Neuronal stem cell (in vitro differentiated cells): ENCODE data around the gene MAP3K19.
"Not testable (repeated sequence)": the region's sequence is repeated elsewhere in the genome, so short reads cannot be mapped to it uniquely, and the experiment has no call there.

Experiments used
- DNase-seq: peaks from one replicate; pipeline ENCODE4 v3.0.0-alpha.2; 2013; ENCODE audit warnings: low spot score
- H2AFZ ChIP-seq: one replicate; pipeline ENCODE4 v1.6.1; 2013; ENCODE audit warnings: mild to moderate bottlenecking, low read length, inconsistent platforms
- H2AK5ac ChIP-seq: 2 replicates; pipeline ENCODE4 v1.6.1; 2013; ENCODE audit warnings: low read depth, mild to moderate bottlenecking, inconsistent platforms, low read length, moderate library complexity, mixed read lengths
- H2BK120ac ChIP-seq: 2 replicates; pipeline ENCODE4 v1.6.1; 2013; ENCODE audit warnings: low read depth, mild to moderate bottlenecking, inconsistent platforms, low read length, moderate library complexity, mixed read lengths
- H2BK12ac ChIP-seq: one replicate; pipeline ENCODE4 v1.6.1; 2013; ENCODE audit warnings: low read length, inconsistent platforms
- H2BK15ac ChIP-seq: 2 replicates; pipeline ENCODE4 v1.6.1; 2013; ENCODE audit warnings: mild to moderate bottlenecking, low read length, inconsistent platforms, mixed read lengths
- H2BK5ac ChIP-seq: one replicate; pipeline ENCODE4 v1.6.1; 2013; ENCODE audit warnings: inconsistent platforms, mild to moderate bottlenecking, low read length, moderate library complexity
- H3K14ac ChIP-seq: one replicate; pipeline ENCODE4 v1.6.1; 2013; ENCODE audit warnings: low read length, inconsistent platforms
- H3K18ac ChIP-seq: 2 replicates; pipeline ENCODE4 v1.6.1; 2013; ENCODE audit warnings: low read length, inconsistent platforms
- H3K23ac ChIP-seq: 2 replicates; pipeline ENCODE4 v1.6.1; 2013; ENCODE audit warnings: low read depth, mild to moderate bottlenecking, mixed read lengths, low read length, inconsistent platforms; ENCODE audit not compliant: poor library complexity
- H3K27ac ChIP-seq: replicated peaks from 3 replicates; pipeline ENCODE4 v1.5.1; 2013; ENCODE audit warnings: low read length, inconsistent platforms
- H3K27me3 ChIP-seq, 3 experiments: 2 replicates each; pipeline ENCODE4 v1.6.1; 2013; ENCODE audit warnings: low read length in 3 of 3, mild to moderate bottlenecking in 2 of 3, inconsistent platforms in 1 of 3, low read depth in 1 of 3, mixed read lengths in 1 of 3, moderate library complexity in 1 of 3; ENCODE audit not compliant: control insufficient read depth in 3 of 3, insufficient read depth in 3 of 3
- H3K36me3 ChIP-seq, 2 donors: replicated peaks in 1 of 2; 2 replicates each; pipeline ENCODE4 v1.6.1; 2013; ENCODE audit warnings: low read length in 2 of 2; ENCODE audit not compliant: control insufficient read depth in 2 of 2, insufficient read depth in 2 of 2
- H3K4ac ChIP-seq: 2 replicates; pipeline ENCODE4 v1.6.1; 2013; ENCODE audit warnings: inconsistent platforms, mild to moderate bottlenecking, low read length, moderate library complexity
- H3K4me1 ChIP-seq, 2 donors: 1 replicate in 1 of 2; 2 replicates in 1 of 2; pipeline ENCODE4 v1.6.1; 2013; ENCODE audit warnings: low read length in 2 of 2, low read depth in 1 of 2; ENCODE audit not compliant: control insufficient read depth in 2 of 2, insufficient read depth in 1 of 2
- H3K4me2 ChIP-seq: one replicate; pipeline ENCODE4 v1.6.1; 2013; ENCODE audit warnings: mild to moderate bottlenecking, low read length, inconsistent platforms; ENCODE audit not compliant: insufficient read depth, poor library complexity, severe bottlenecking
- H3K4me3 ChIP-seq, 2 donors: 2 replicates each; pipeline ENCODE4 v1.5.1; 2013; ENCODE audit warnings: low read length in 2 of 2, mild to moderate bottlenecking in 2 of 2, inconsistent platforms in 1 of 2, moderate library complexity in 1 of 2
- H3K79me1 ChIP-seq: one replicate; pipeline ENCODE4 v1.6.1; 2013; ENCODE audit warnings: low read depth, mild to moderate bottlenecking, inconsistent platforms, low read length, moderate library complexity
- H3K9ac ChIP-seq: one replicate; pipeline ENCODE4 v1.6.1; 2013; ENCODE audit warnings: mild to moderate bottlenecking, low read depth, low read length, inconsistent platforms; ENCODE audit not compliant: poor library complexity
- H3K9me3 ChIP-seq, 2 donors: replicated peaks in 1 of 2; 2 replicates each; pipeline versions ENCODE3 to v1.6.1; 2013; ENCODE audit warnings: low read length in 2 of 2, mild to moderate bottlenecking in 2 of 2, inconsistent platforms in 1 of 2, low read depth in 1 of 2, mixed read lengths in 1 of 2, moderate library complexity in 1 of 2; ENCODE audit not compliant: control insufficient read depth in 2 of 2, insufficient read depth in 1 of 2
- H4K8ac ChIP-seq: one replicate; pipeline ENCODE4 v1.6.1; 2013; ENCODE audit warnings: low read depth, mild to moderate bottlenecking, inconsistent platforms, low read length, moderate library complexity
- H4K91ac ChIP-seq: one replicate; pipeline ENCODE4 v1.6.1; 2013; ENCODE audit warnings: low read length, low read depth, mild to moderate bottlenecking, inconsistent platforms; ENCODE audit not compliant: poor library complexity
- WGBS, 2 donors: extraction: QIAGEN DNeasy Blood & Tissue Kit; methylation state at CpG; one replicate each; pipeline ENCODE4 v1.1.7; 2013; ENCODE audit warnings: missing lambda C conversion rate in 2 of 2, mixed read lengths in 1 of 2; ENCODE audit not compliant: insufficient read length in 2 of 2, insufficient replicate concordance in 1 of 2; ENCODE audit errors: extremely low coverage in 2 of 2; 5-methylcytosine and 5-hydroxymethylcytosine counted together

MAP3K19 gene

DNA sequence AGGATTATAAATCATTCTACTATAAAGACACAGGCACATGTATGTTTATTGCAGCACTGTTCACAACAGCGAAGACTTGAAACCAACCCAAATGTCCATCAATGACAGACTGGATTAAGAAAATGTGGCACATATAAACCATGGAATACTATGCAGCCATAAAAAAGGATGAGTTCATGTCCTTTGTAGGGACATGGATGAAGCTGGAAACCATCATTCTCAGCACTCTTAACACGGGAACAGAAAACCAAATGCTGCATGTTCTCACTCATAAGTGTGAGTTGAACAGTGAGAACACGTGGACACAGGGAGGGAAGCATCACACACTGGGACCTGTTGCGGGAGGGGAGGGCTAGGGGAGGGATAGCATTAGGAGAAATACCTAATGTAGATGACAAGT, 42.4 kb upstream of the MAP3K19 start:
- not testable (repeated sequence) for H2AFZ ChIP-seq, H4K91ac ChIP-seq, H2BK120ac ChIP-seq, H3K79me1 ChIP-seq, H3K23ac ChIP-seq, H4K8ac ChIP-seq, H3K4ac ChIP-seq, H2BK12ac ChIP-seq, H2BK15ac ChIP-seq, H2AK5ac ChIP-seq, H3K4me1 ChIP-seq, H3K4me2 ChIP-seq, H2BK5ac ChIP-seq, H3K4me3 ChIP-seq, H3K14ac ChIP-seq, H3K27ac ChIP-seq, H3K27me3 ChIP-seq, H3K18ac ChIP-seq, DNase-seq
- H3K36me3 ChIP-seq, result peaks cover 3 to 19% of the 10 kb centered on the region in 2 donors
- no CpG with 5 or more reads among the region's 4 CpGs for whole genome bisulfite sequencing, 2 donors
- H3K9ac ChIP-seq, result peak overlapping the region; percentile 57
- H3K9me3 ChIP-seq, result peaks cover 0 to 17% of the 10 kb centered on the region in 2 donors

DNA sequence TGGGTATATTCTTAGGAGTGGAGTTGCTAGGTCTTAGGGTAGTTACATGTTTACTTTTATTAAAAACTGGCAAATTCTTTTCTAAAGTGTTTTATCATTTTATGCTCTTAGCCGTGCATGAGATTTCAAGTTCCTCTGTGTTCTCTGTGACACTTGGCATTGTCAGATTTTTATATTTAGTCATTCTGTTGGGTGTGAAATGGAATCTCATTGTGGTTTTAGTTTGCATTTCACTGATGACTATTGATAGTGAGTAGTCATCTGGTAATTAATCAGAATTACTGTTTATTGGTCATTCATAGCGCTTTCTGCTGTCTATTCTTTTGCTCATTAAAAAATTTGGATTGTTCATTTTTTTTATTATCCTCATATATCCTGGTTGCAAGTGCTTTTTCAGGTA, 39.0 kb upstream of the MAP3K19 start:
- no peak overlapping the region for H2AK5ac ChIP-seq
- H3K27ac ChIP-seq, result no peak overlapping the region
- no peak for DNase-seq
- H3K36me3 ChIP-seq, result peaks cover 0 to 8% of the 10 kb centered on the region in 2 donors
- no CpG with 5 or more reads among the region's 2 CpGs for WGBS, 2 donors
- H4K91ac ChIP-seq, result no peak overlapping the region
- no peaks in the 10 kb centered on the region for H3K27me3 ChIP-seq
- peaks cover 0 to 23% of the 10 kb centered on the region in 2 donors for H3K9me3 ChIP-seq
- no peak overlapping the region for H2AFZ ChIP-seq
- H3K4me1 ChIP-seq, result no peaks in the 10 kb centered on the region
- no peak overlapping the region for H3K9ac ChIP-seq
- no peak overlapping the region for H3K23ac ChIP-seq
- no peak overlapping the region for H3K18ac ChIP-seq
- H3K79me1 ChIP-seq, result no peaks in the 10 kb centered on the region
- H2BK5ac ChIP-seq, result no peak overlapping the region
- no peak overlapping the region for H2BK12ac ChIP-seq
- H2BK120ac ChIP-seq, result no peak overlapping the region
- no peak overlapping the region for H3K4me3 ChIP-seq
- H3K4ac ChIP-seq, result no peak overlapping the region
- H4K8ac ChIP-seq, result no peak overlapping the region
- H3K4me2 ChIP-seq, result no peak overlapping the region
- no peak overlapping the region for H2BK15ac ChIP-seq
- no peak overlapping the region for H3K14ac ChIP-seq

DNA sequence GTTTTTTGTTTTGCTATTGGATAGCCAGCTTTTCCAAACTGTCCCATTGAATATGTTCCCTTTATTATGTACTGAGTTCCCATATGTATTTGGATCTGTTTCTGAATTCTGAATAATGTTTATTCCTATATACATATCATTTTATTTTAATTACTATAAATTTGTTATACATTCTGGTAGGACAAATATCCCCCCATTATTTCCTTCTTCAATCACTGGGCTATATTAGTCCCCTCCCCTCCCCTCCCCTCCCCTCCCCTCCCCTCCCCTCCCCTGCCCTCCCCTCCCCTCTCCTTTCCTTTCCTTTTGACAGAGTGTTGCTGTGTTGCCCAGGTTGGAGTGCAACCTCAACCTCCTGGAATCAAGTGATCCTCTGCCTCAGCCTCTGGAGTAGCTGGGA, 31.2 kb upstream of the MAP3K19 start:
- Histone ChIP-seq H4K91ac (no peak overlapping the region), H3K4ac (no peak overlapping the region), H2BK120ac (no peak overlapping the region), H3K27ac (no peak overlapping the region), H3K27me3 (no peaks in the 10 kb centered on the region), H4K8ac (no peak overlapping the region), H2AFZ (no peak overlapping the region), H3K14ac (no peak overlapping the region), H3K36me3 (peaks cover 0 to 12% of the 10 kb centered on the region in 2 donors), H2BK12ac (no peak overlapping the region), H3K4me3 (no peak overlapping the region), H3K4me1 (no peaks in the 10 kb centered on the region), H3K4me2 (no peak overlapping the region), H2BK5ac (no peak overlapping the region), H2BK15ac (no peak overlapping the region), H3K23ac (no peak overlapping the region), H3K18ac (no peak overlapping the region), H3K79me1 (peaks cover 7% of the 10 kb centered on the region), H3K9ac (no peak overlapping the region), H3K9me3 (peaks cover 13 to 42% of the 10 kb centered on the region in 2 donors), H2AK5ac (no peak overlapping the region)
- no peak for DNase-seq

DNA sequence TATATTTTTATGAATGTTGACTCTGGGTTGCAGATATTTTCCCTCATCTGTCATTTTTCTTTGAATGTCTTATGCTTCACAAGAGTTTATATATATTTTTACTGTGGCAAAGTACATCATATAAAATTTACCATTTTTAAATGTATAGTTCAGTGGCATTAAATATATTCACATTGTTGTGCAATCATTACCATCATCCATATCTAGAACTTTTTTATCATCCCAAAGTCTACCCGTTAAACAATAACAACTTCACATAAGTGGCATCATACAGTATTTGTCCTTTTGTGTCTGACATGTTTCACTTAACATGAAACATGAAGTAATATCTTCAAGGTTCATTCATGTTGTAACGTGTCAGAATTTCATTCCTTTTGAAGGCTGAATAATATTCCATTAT, 29.3 kb upstream of the MAP3K19 start:
- Histone ChIP-seq H3K23ac (no peak overlapping the region), H2BK5ac (no peak overlapping the region), H3K14ac (no peak overlapping the region), H3K27ac (no peak overlapping the region), H2BK12ac (no peak overlapping the region), H3K27me3 (no peaks in the 10 kb centered on the region), H3K4me2 (no peak overlapping the region), H2AFZ (no peak overlapping the region), H3K79me1 (peaks cover 10% of the 10 kb centered on the region), H2AK5ac (no peak overlapping the region), H4K91ac (no peak overlapping the region), H3K4me3 (no peak overlapping the region), H3K9ac (no peak overlapping the region), H3K36me3 (peaks cover 4% of the 10 kb centered on the region in 2 donors), H3K4me1 (no peaks in the 10 kb centered on the region), H3K4ac (no peak overlapping the region), H3K9me3 (peaks cover 26 to 55% of the 10 kb centered on the region in 2 donors), H2BK120ac (no peak overlapping the region), H3K18ac (no peak overlapping the region), H2BK15ac (no peak overlapping the region), H4K8ac (no peak overlapping the region)
- no CpG with 5 or more reads among the region's 2 CpGs for WGBS, 2 donors
- no peak for DNase-seq
